ENCODE results near the gene PLVAP. TPM values are rescaled to one million over a fixed set of nuclear protein-coding genes. Genes with fewer than 3 reads are reported as not detected.

PLVAP gene
- total and polyA plus RNA-seq, 9 of the 15 experiments (the other 6 are each of a cell fraction or from before 2014, with no cell fraction given) = 0.09 to 0.84 (median 0.51) TPM; not detected in 4

- TF ChIP-seq ZNF280A (IDR thresholded peaks at IDR 0.05; ENCODE audit: low read depth, partially characterized antibody) (peak; percentile 50), ZNF644 (tag; IDR thresholded peaks at IDR 0.05; ENCODE audit: low read depth) (no peak), SAFB (IDR thresholded peaks at IDR 0.05; ENCODE audit: borderline replicate concordance, low read depth, low read length) (0 out of 2 replicates have a peak, but pooled peaks have one; percentile 22), KDM1A (IDR thresholded peaks at IDR 0.05) (peak in 1 of 2 experiments; percentile 29; a peak in 1 of 4 replicates), ELF4 (CRISPR knock-in tag; IDR thresholded peaks at IDR 0.05) (0 out of 2 replicates have a peak, but pooled peaks have one; percentile 24), CBX8 (IDR thresholded peaks at IDR 0.05; ENCODE audit: borderline replicate concordance, extremely low read depth, low read depth, low read length, poor library complexity, severe bottlenecking) (no peak), FOXA3 (CRISPR knock-in tag; conservative IDR thresholded peaks at IDR 0.05 in 1 of 2, IDR thresholded peaks at IDR 0.05 in 1 of 2) (peak in 1 of 2 experiments; percentile 77; a peak in 3 of 4 replicates), ZNF444 (CRISPR knock-in tag; IDR thresholded peaks at IDR 0.05) (no peak), TAF1 (IDR thresholded peaks at IDR 0.05; ENCODE audit: control insufficient read depth, extremely low read depth, insufficient read depth, low read length, severe bottlenecking) (no peak), CBX3 (IDR thresholded peaks at IDR 0.05; ENCODE audit: borderline replicate concordance in 1 of 2, low read length in 2 of 2) (peak in 1 of 2 experiments; percentile 54; a peak in 1 of 3 replicates), SMAD3 (CRISPR knock-in tag; conservative IDR thresholded peaks at IDR 0.05) (no peak), RCOR1 (IDR thresholded peaks at IDR 0.05; ENCODE audit: borderline replicate concordance in 1 of 2, low read depth in 2 of 2, low read length in 2 of 2) (peak in 1 of 2 experiments; percentile 72; a peak in 2 of 4 replicates), ETV5 (CRISPR knock-in tag; IDR thresholded peaks at IDR 0.05; ENCODE audit: low read depth) (no peak), ETS2 (tag; IDR thresholded peaks at IDR 0.05; ENCODE audit: borderline replicate concordance, poor library complexity, severe bottlenecking) (no peak), SMAD4 (CRISPR knock-in tag; conservative IDR thresholded peaks at IDR 0.05) (peak; percentile 89), HDGF (IDR thresholded peaks at IDR 0.05) (no peak)
- TF ChIP-seq, protein P1, sequence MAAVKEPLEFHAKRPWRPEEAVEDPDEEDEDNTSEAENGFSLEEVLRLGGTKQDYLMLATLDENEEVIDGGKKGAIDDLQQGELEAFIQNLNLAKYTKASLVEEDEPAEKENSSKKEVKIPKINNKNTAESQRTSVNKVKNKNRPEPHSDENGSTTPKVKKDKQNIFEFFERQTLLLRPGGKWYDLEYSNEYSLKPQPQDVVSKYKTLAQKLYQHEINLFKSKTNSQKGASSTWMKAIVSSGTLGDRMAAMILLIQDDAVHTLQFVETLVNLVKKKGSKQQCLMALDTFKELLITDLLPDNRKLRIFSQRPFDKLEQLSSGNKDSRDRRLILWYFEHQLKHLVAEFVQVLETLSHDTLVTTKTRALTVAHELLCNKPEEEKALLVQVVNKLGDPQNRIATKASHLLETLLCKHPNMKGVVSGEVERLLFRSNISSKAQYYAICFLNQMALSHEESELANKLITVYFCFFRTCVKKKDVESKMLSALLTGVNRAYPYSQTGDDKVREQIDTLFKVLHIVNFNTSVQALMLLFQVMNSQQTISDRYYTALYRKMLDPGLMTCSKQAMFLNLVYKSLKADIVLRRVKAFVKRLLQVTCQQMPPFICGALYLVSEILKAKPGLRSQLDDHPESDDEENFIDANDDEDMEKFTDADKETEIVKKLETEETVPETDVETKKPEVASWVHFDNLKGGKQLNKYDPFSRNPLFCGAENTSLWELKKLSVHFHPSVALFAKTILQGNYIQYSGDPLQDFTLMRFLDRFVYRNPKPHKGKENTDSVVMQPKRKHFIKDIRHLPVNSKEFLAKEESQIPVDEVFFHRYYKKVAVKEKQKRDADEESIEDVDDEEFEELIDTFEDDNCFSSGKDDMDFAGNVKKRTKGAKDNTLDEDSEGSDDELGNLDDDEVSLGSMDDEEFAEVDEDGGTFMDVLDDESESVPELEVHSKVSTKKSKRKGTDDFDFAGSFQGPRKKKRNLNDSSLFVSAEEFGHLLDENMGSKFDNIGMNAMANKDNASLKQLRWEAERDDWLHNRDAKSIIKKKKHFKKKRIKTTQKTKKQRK (IDR thresholded peaks at IDR 0.05; ENCODE audit: borderline replicate concordance, low read depth, low read length) = no peak
- TF ChIP-seq, protein P2, sequence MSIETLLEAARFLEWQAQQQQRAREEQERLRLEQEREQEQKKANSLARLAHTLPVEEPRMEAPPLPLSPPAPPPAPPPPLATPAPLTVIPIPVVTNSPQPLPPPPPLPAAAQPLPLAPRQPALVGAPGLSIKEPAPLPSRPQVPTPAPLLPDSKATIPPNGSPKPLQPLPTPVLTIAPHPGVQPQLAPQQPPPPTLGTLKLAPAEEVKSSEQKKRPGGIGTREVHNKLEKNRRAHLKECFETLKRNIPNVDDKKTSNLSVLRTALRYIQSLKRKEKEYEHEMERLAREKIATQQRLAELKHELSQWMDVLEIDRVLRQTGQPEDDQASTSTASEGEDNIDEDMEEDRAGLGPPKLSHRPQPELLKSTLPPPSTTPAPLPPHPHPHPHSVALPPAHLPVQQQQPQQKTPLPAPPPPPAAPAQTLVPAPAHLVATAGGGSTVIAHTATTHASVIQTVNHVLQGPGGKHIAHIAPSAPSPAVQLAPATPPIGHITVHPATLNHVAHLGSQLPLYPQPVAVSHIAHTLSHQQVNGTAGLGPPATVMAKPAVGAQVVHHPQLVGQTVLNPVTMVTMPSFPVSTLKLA (conservative IDR thresholded peaks at IDR 0.05) = peak; percentile 49 to 55; a peak in 2 of 4 replicates
Measured at GRCh38 chr19:17390665-17391370, 13.7 kb upstream of the PLVAP start (continued).

Data from K562 (cell line).